HUES6 (cell line): ENCODE measurements around the gene NF1.
"Not testable (repeated sequence)": the region's sequence is repeated elsewhere in the genome, so short reads cannot be mapped to it uniquely, and the experiment has no call there.

Experiments
- H3K27ac ChIP-seq: 2 replicates; pipeline ENCODE4 v1.7.0; 2013; ENCODE audit warnings: low read depth, mild to moderate bottlenecking, low read length, inconsistent platforms
- H3K27me3 ChIP-seq: 2 replicates; pipeline ENCODE4 v1.6.1; 2013; ENCODE audit warnings: low read length; ENCODE audit not compliant: control insufficient read depth, insufficient read depth
- H3K36me3 ChIP-seq: 2 replicates; pipeline ENCODE4 v1.6.1; 2013; ENCODE audit warnings: low read length; ENCODE audit not compliant: control insufficient read depth, insufficient read depth
- H3K4me1 ChIP-seq: 2 replicates; pipeline ENCODE4 v1.6.1; 2013; ENCODE audit warnings: low read length; ENCODE audit not compliant: control insufficient read depth, insufficient read depth
- H3K4me3 ChIP-seq: 2 replicates; pipeline ENCODE4 v1.5.1; 2013; ENCODE audit warnings: low read depth, low read length
- H3K9ac ChIP-seq: one replicate; pipeline ENCODE4 v1.6.1; 2013; ENCODE audit warnings: mild to moderate bottlenecking, low read length
- H3K9me3 ChIP-seq: 2 replicates; pipeline ENCODE4 v1.6.1; 2013; ENCODE audit warnings: low read depth, low read length; ENCODE audit not compliant: control insufficient read depth, insufficient read depth

The NF1 gene

GRCh38 chr17:31327534-31328159, 232.9 kb downstream of the NF1 start:
- Histone ChIP-seq H3K27ac (no peak overlapping the region), H3K36me3 (peaks cover 14% of the 10 kb centered on the region), H3K9ac (no peak overlapping the region), H3K27me3 (no peaks in the 10 kb centered on the region), H3K4me3 (no peak overlapping the region), H3K9me3 (no peaks in the 10 kb centered on the region), H3K4me1 (no peaks in the 10 kb centered on the region)

- no peak overlapping the region for H3K27ac ChIP-seq
- no peak overlapping the region for H3K4me3 ChIP-seq
- H3K4me1 ChIP-seq = no peaks in the 10 kb centered on the region
- H3K36me3 ChIP-seq = peaks cover 14% of the 10 kb centered on the region
- H3K9ac ChIP-seq = no peak overlapping the region
- H3K27me3 ChIP-seq = no peaks in the 10 kb centered on the region
- no peaks in the 10 kb centered on the region for H3K9me3 ChIP-seq
Measured at GRCh38 chr17:31328160-31328535, 233.4 kb downstream of the NF1 start.

- Histone ChIP-seq H3K4me1 (no peaks in the 10 kb centered on the region), H3K36me3 (peaks cover 14% of the 10 kb centered on the region), H3K9ac (no peak overlapping the region), H3K27me3 (no peaks in the 10 kb centered on the region), H3K9me3 (no peaks in the 10 kb centered on the region), H3K4me3 (no peak overlapping the region), H3K27ac (no peak overlapping the region)
Measured at GRCh38 chr17:31329221-31329620, 234.4 kb downstream of the NF1 start.

GRCh38 chr17:31339906-31340661, 245.3 kb downstream of the NF1 start:
- Histone ChIP-seq H3K27me3 (no peaks in the 10 kb centered on the region), H3K4me1 (peaks cover 4% of the 10 kb centered on the region; the same call in 1 of the 2 replicates), H3K9me3 (no peaks in the 10 kb centered on the region), H3K36me3 (peaks cover 12% of the 10 kb centered on the region), H3K4me3 (no peak overlapping the region), H3K27ac (no peak overlapping the region), H3K9ac (no peak overlapping the region)

- H3K36me3 ChIP-seq = peaks cover 19% of the 10 kb centered on the region
- not testable (repeated sequence) for H3K9me3 ChIP-seq, H3K9ac ChIP-seq, H3K27me3 ChIP-seq, H3K4me1 ChIP-seq, H3K4me3 ChIP-seq, H3K27ac ChIP-seq
Measured at GRCh38 chr17:31345191-31345747, 250.5 kb downstream of the NF1 start.

GRCh38 chr17:31349454-31349853, 254.7 kb downstream of the NF1 start:
- Histone ChIP-seq H3K27ac (no peak overlapping the region), H3K4me3 (no peak overlapping the region), H3K9me3 (no peaks in the 10 kb centered on the region), H3K9ac (no peak overlapping the region), H3K36me3 (peaks cover 49% of the 10 kb centered on the region), H3K4me1 (no peaks in the 10 kb centered on the region), H3K27me3 (no peaks in the 10 kb centered on the region)

- Histone ChIP-seq H3K9ac (no peak overlapping the region), H3K4me3 (no peak overlapping the region), H3K27ac (no peak overlapping the region), H3K9me3 (no peaks in the 10 kb centered on the region), H3K36me3 (peaks cover 58% of the 10 kb centered on the region), H3K4me1 (no peaks in the 10 kb centered on the region), H3K27me3 (no peaks in the 10 kb centered on the region)
Measured at GRCh38 chr17:31355935-31356334, 261.2 kb downstream of the NF1 start.

- H3K27me3 ChIP-seq = no peaks in the 10 kb centered on the region
- no peak overlapping the region for H3K4me3 ChIP-seq
- H3K9me3 ChIP-seq = no peaks in the 10 kb centered on the region
- H3K27ac ChIP-seq = no peak overlapping the region
- peaks cover 61% of the 10 kb centered on the region for H3K36me3 ChIP-seq
- H3K4me1 ChIP-seq = no peaks in the 10 kb centered on the region
- H3K9ac ChIP-seq = no peak overlapping the region
Measured at GRCh38 chr17:31357091-31357490, 262.3 kb downstream of the NF1 start.

GRCh38 chr17:31357839-31358394, 263.1 kb downstream of the NF1 start:
- Histone ChIP-seq H3K36me3 (peaks cover 61% of the 10 kb centered on the region), H3K4me1 (no peaks in the 10 kb centered on the region), H3K27ac (no peak overlapping the region), H3K4me3 (no peak overlapping the region), H3K9me3 (no peaks in the 10 kb centered on the region), H3K27me3 (no peaks in the 10 kb centered on the region), H3K9ac (no peak overlapping the region)

GRCh38 chr17:31364012-31364411, 269.2 kb downstream of the NF1 start:
- Histone ChIP-seq H3K27ac (no peak overlapping the region), H3K9ac (no peak overlapping the region), H3K36me3 (peaks cover 35% of the 10 kb centered on the region), H3K27me3 (no peaks in the 10 kb centered on the region), H3K4me1 (no peaks in the 10 kb centered on the region), H3K9me3 (no peaks in the 10 kb centered on the region), H3K4me3 (no peak overlapping the region)

GRCh38 chr17:31366088-31366487, 271.3 kb downstream of the NF1 start:
- no peak overlapping the region for H3K27ac ChIP-seq
- no peaks in the 10 kb centered on the region for H3K4me1 ChIP-seq
- H3K27me3 ChIP-seq = no peaks in the 10 kb centered on the region
- peaks cover 19% of the 10 kb centered on the region for H3K36me3 ChIP-seq
- no peaks in the 10 kb centered on the region for H3K9me3 ChIP-seq
- no peak overlapping the region for H3K9ac ChIP-seq
- no peak overlapping the region for H3K4me3 ChIP-seq
